GM12878 (cell line): ENCODE results near the gene TLX1. TPM values are rescaled to one million over a fixed set of nuclear protein-coding genes. Genes with fewer than 3 reads are reported as not detected.

Source experiments
- ATAC-seq: fragments of 200-7000 bp; cut with Tn5 transposase; 3 replicates; pipeline ENCODE4 v1.9.1; 2020; ENCODE audit warnings: mild to moderate bottlenecking, moderate library complexity
- BruUV-seq: library from RNA; stranded (reverse); fragments of 400-500 nt; replicated peaks from 2 replicates; lab custom pipeline; 2021; lab: Mats Ljungman, UMichigan
- CTCF ChIA-PET: fragments of 300-600 bp; sonication (Branson Sonifier 250); formaldehyde crosslinking; extraction: SDS; loops from one replicate; lab custom pipeline; 2021; ENCODE audit warnings: inconsistent platforms; lab: Yijun Ruan, JAX
- POLR2A ChIA-PET: fragments of 350-600 bp; formaldehyde crosslinking; extraction: SDS; loops from one replicate; lab custom pipeline; 2021; ENCODE audit warnings: inconsistent platforms; lab: Charles Lee
- RAD21 ChIA-PET: fragments of 300-600 bp; sonication (Branson Sonifier 250); formaldehyde crosslinking; loops from one replicate; lab custom pipeline; 2023; ENCODE audit warnings: antibody characterized with exemption; ENCODE audit not compliant: unreplicated experiment; lab: Charles Lee
- SMC1A ChIA-PET: fragments of 300-600 bp; sonication (Branson Sonifier 250); formaldehyde crosslinking; loops from one replicate; lab custom pipeline; 2023; ENCODE audit not compliant: unreplicated experiment, uncharacterized antibody; lab: Charles Lee
- DNase-seq: peaks from one replicate; pipeline ENCODE4 v3.0.0-alpha.2; 2011; ENCODE audit warnings: low read depth, low spot score
- FAIRE-seq: peaks from 3 replicates; lab custom pipeline; 2011; peaks lifted over from hg19 to GRCh38; lab: Jason Lieb, UNC
- H2AFZ ChIP-seq: 2 replicates; pipeline ENCODE4 v1.6.0; 2011; ENCODE audit warnings: low read depth, low read length, control low read depth; ENCODE audit not compliant: control insufficient read depth
- H3K27ac ChIP-seq: 2 replicates; pipeline ENCODE4 v1.5.1; 2011; ENCODE audit warnings: control low read depth; ENCODE audit not compliant: control insufficient read depth, insufficient read depth
- H3K27me3 ChIP-seq, 2 experiments: replicated peaks in 1 of 2; 2 replicates each; pipeline versions ENCODE4 v1.6.0 to v1.6.1; 2011; ENCODE audit warnings: low read length in 1 of 2; ENCODE audit not compliant: control insufficient read depth in 2 of 2, insufficient read depth in 2 of 2
- H3K36me3 ChIP-seq, 2 experiments: 2 replicates each; pipeline ENCODE4 v1.5.1; 2011; ENCODE audit warnings: low read length in 1 of 2; ENCODE audit not compliant: control insufficient read depth in 2 of 2, insufficient read depth in 2 of 2
- H3K4me1 ChIP-seq: 2 replicates; pipeline ENCODE4 v1.6.1; 2011; ENCODE audit warnings: mild to moderate bottlenecking, low read length, moderate library complexity, mixed read lengths; ENCODE audit not compliant: control insufficient read depth, insufficient read depth
- H3K4me2 ChIP-seq: 2 replicates; pipeline ENCODE4 v1.6.0; 2011; ENCODE audit warnings: control low read depth; ENCODE audit not compliant: control insufficient read depth, insufficient read depth
- H3K4me3 ChIP-seq: fragments of 200-600 bp; sonication (generic); 2 replicates; pipeline ENCODE4 v1.5.1; 2016
- H3K79me2 ChIP-seq: 2 replicates; pipeline ENCODE4 v1.6.0; 2011; ENCODE audit warnings: low read length; ENCODE audit not compliant: control insufficient read depth, insufficient read depth
- H3K9ac ChIP-seq: 2 replicates; pipeline ENCODE4 v1.8.0; 2011; ENCODE audit warnings: low read length, control low read depth, mixed read lengths; ENCODE audit not compliant: control insufficient read depth, insufficient read depth
- H3K9me3 ChIP-seq: replicated peaks from 3 replicates; pipeline ENCODE4 v1.5.1; 2011; ENCODE audit warnings: mild to moderate bottlenecking, low read length; ENCODE audit not compliant: control insufficient read depth, insufficient read depth
- H4K20me1 ChIP-seq: 2 replicates; pipeline ENCODE4 v1.6.0; 2011; ENCODE audit not compliant: control insufficient read depth, insufficient read depth
- BACH1 ChIP-seq: fragments of 450-650 bp; IDR thresholded peaks from 2 replicates; pipeline ENCODE4 v1.6.1; 2017; ENCODE audit warnings: mild to moderate bottlenecking, borderline replicate concordance
- CEBPB ChIP-seq, 2 experiments: fragments of 150-350 bp in 1 of 2; IDR thresholded peaks; 2 replicates each; pipeline ENCODE4 v1.6.1; 2012 to 2014; ENCODE audit warnings: low read depth in 2 of 2, low read length in 2 of 2, borderline replicate concordance in 1 of 2, inconsistent platforms in 1 of 2
- EED ChIP-seq: sonication (generic); IDR thresholded peaks from 2 replicates; pipeline ENCODE4 v1.6.1; 2016; ENCODE audit warnings: antibody characterized with exemption, low read depth
- IRF3 ChIP-seq: fragments of 450-650 bp; IDR thresholded peaks from 2 replicates; pipeline ENCODE4 v1.6.1; 2014; ENCODE audit warnings: mild to moderate bottlenecking
- LARP7 ChIP-seq: fragments of 450-650 bp; IDR thresholded peaks from 2 replicates; pipeline ENCODE4 v1.6.1; 2017; ENCODE audit warnings: mild to moderate bottlenecking
- MTA3 ChIP-seq: IDR thresholded peaks from 2 replicates; pipeline ENCODE4 v1.6.1; 2012; ENCODE audit warnings: low read length, inconsistent platforms, borderline replicate concordance
- PBX3 ChIP-seq: IDR thresholded peaks from 2 replicates; pipeline ENCODE4 v1.6.1; 2011; ENCODE audit warnings: mild to moderate bottlenecking, low read depth, low read length, moderate library complexity; ENCODE audit not compliant: insufficient replicate concordance
- RAD51 ChIP-seq: fragments of 450-650 bp; IDR thresholded peaks from 2 replicates; pipeline ENCODE4 v1.6.1; 2016; ENCODE audit warnings: moderate library complexity, mild to moderate bottlenecking, inconsistent platforms
- TAF1 ChIP-seq: IDR thresholded peaks from 2 replicates; pipeline ENCODE4 v1.6.1; 2011; ENCODE audit warnings: mild to moderate bottlenecking, low read depth, low read length, borderline replicate concordance
- WRNIP1 ChIP-seq: IDR thresholded peaks from 2 replicates; pipeline ENCODE4 v1.6.1; 2011; ENCODE audit warnings: low read depth, low read length, improper control_type of control experiment, borderline replicate concordance
- ZBTB4 ChIP-seq: fragments of 450-650 bp; formaldehyde crosslinking; IDR thresholded peaks from 2 replicates; pipeline ENCODE4 v1.4.0; 2022; ENCODE audit warnings: mild to moderate bottlenecking, moderate library complexity
- ZNF274 ChIP-seq: IDR thresholded peaks from one replicate; pipeline ENCODE4 v1.8.0; 2011; ENCODE audit not compliant: insufficient read length, insufficient read depth
- in situ Hi-C: fragments of 300-500 bp; cut with MboI; formaldehyde crosslinking; loops from 9 replicates; pipeline ENCODE4 v1.14.3; 2018; ENCODE audit warnings: mixed read lengths
- intact Hi-C: fragments of 100-400 bp; cut with micrococcal nuclease; formaldehyde crosslinking; loops from one replicate; pipeline ENCODE4 v1.14.2; 2022; ENCODE audit not compliant: unreplicated experiment
- polyA plus RNA-seq, 11 experiments: library from polyadenylated mRNA; depleted of rRNA in 4 of 11; unstranded in 6 of 11; stranded (reverse) in 5 of 11; fragments of >200 nt; fragmentation: Nextera tagmentation in 4 of 11; fragmentation: Illumina TruSeq in 1 of 11; extraction: Ambion mirVana in 4 of 11; extraction: Trizol in 1 of 11; gene quantifications; 1 replicate in 1 of 11; 2 replicates in 10 of 11; pipeline versions ENCODE4 v1.2.1 to v1.2.3, GENCODE V29; 2011 to 2016; ENCODE audit warnings: inconsistent platforms in 2 of 11, missing spikeins in 2 of 11, low read depth in 1 of 11
- total RNA-seq, 4 experiments: library from RNA; depleted of rRNA in 3 of 4; stranded (reverse); fragments of >200 nt in 3 of 4; fragmentation: Illumina TruSeq in 1 of 4; extraction: Trizol in 1 of 4; gene quantifications; 2 replicates each; pipeline versions ENCODE4 v1.2.1 to v1.2.3, GENCODE V29; 2013 to 2021

TLX1 gene
- total and polyA plus RNA-seq, 10 of the 15 experiments (the other 5 are each of a cell fraction or from before 2014, with no cell fraction given), result not detected

- Histone ChIP-seq H3K4me3 (no peak overlapping the region), H3K4me1 (no peaks in the 10 kb centered on the region), H3K27ac (no peak overlapping the region), H3K9me3 (no peaks in the 10 kb centered on the region), H2AFZ (no peak overlapping the region), H3K36me3 (no peaks in the 10 kb centered on the region)
- ChIA-PET RAD21 (no interaction called here), CTCF (interaction anchor here (1.2 to 5.1 kb wide), 2 partner anchors 47 to 84 kb away, joined by 3 to 231 read pairs; no protein-coding TSS in a partner anchor)
- intact Hi-C loops (no loop called here), in situ Hi-C loops (loop anchor here (5.0 kb wide), 2 partner anchors 47 to 107 kb away; no protein-coding TSS in a partner anchor)
- DNase-seq, result no peak
- BruUV-seq, result no TSS peak
- TF ChIP-seq EED (no peak), MTA3 (no peak), TAF1 (no peak), RAD51 (no peak), CEBPB (IDR thresholded peaks at IDR 0.05; ENCODE audit: borderline replicate concordance in 1 of 2, low read depth in 2 of 2, low read length in 2 of 2) (no peak), BACH1 (no peak), WRNIP1 (no peak), LARP7 (no peak), IRF3 (no peak), ZNF274 (no peak), ZBTB4 (no peak), PBX3 (no peak)
- TF ChIP-seq, all 136 proteins: peak for 0
- Histone ChIP-seq H3K79me2 (no peaks in the 10 kb centered on the region), H3K4me2 (no peak overlapping the region), H3K9ac (no peak overlapping the region), H3K27me3 (peaks cover 25 to 28% of the 10 kb centered on the region in 2 experiments), H4K20me1 (no peaks in the 10 kb centered on the region)
- no peak for FAIRE-seq
- POLR2A ChIA-PET, result no interaction called here
- SMC1A ChIA-PET, result interaction anchor here (5.1 kb wide), 1 partner anchor 47 kb away, joined by 72 read pairs; no protein-coding TSS in a partner anchor
- no peak for ATAC-seq
Observed at GRCh38 chr10:101144053-101144452, 13.0 kb downstream of the TLX1 start.
